Activated CD8-positive, alpha-beta memory T cell treated with anti-CD3 and anti-CD28 coated beads, Interleukin-2, amount 10 ng/mL, durations not matched to agents 7 days and 5 days (primary cell): ENCODE results near the gene PTPRG. TPM values are rescaled to one million over a fixed set of nuclear protein-coding genes. Genes with fewer than 3 reads are reported as not detected.
"Not testable (repeated sequence)": the region's sequence is repeated elsewhere in the genome, so short reads cannot be mapped to it uniquely, and the experiment has no call there.

Experiments
- ATAC-seq: fragments of 150-1000 bp; cut with Tn5 transposase; one replicate; pipeline ENCODE4 v1.10.0; 2021; ENCODE audit warnings: moderate library complexity
- CTCF ChIA-PET: fragments of 350-600 bp; sonication (Branson Sonifier 250); formaldehyde crosslinking; loops from one replicate; lab custom pipeline; 2021; ENCODE audit warnings: antibody characterized with exemption; lab: Charles Lee
- DNase-seq: peaks from one replicate; pipeline ENCODE4 v3.0.0-alpha.2; 2020
- H3K27ac Mint-ChIP-seq: one replicate; pipeline ENCODE4 v1.8.0; 2021; ENCODE audit warnings: mild to moderate bottlenecking, mixed read lengths
- H3K27me3 Mint-ChIP-seq: one replicate; pipeline ENCODE4 v1.8.0; 2021; ENCODE audit warnings: mixed read lengths
- H3K36me3 Mint-ChIP-seq: one replicate; pipeline ENCODE4 v1.8.0; 2021; ENCODE audit warnings: mild to moderate bottlenecking, mixed read lengths
- H3K4me1 Mint-ChIP-seq: one replicate; pipeline ENCODE4 v1.8.0; 2021; ENCODE audit warnings: mixed read lengths
- H3K4me3 Mint-ChIP-seq: one replicate; pipeline ENCODE4 v1.8.0; 2021; ENCODE audit warnings: mild to moderate bottlenecking, moderate library complexity, mixed read lengths
- H3K9me3 Mint-ChIP-seq: one replicate; pipeline ENCODE4 v1.8.0; 2022; ENCODE audit warnings: low read depth, mixed read lengths
- total RNA-seq, 2 experiments: library from RNA; stranded (reverse); gene quantifications; one replicate each; pipeline ENCODE4 v1.2.3, GENCODE V29; 2021

PTPRG gene
- total RNA-seq, 2 experiments from 2014 or later, result 0.21 TPM; not detected in 1

- H3K4me1 Mint-ChIP-seq, result no peaks in the 10 kb centered on the region
- H3K9me3 Mint-ChIP-seq, result peaks cover 3% of the 10 kb centered on the region
- H3K4me3 Mint-ChIP-seq, result no peak overlapping the region
- no peak for ATAC-seq
- no peaks in the 10 kb centered on the region for H3K27me3 Mint-ChIP-seq
- DNase-seq, result no peak
- no peaks in the 10 kb centered on the region for H3K36me3 Mint-ChIP-seq
- no peak overlapping the region for H3K27ac Mint-ChIP-seq
- CTCF ChIA-PET, result no interaction called here
Measured at GRCh38 chr3:61541694-61542093, 19.7 kb upstream of the PTPRG start.

- Mint-ChIP-seq H3K4me3 (no peak overlapping the region), H3K9me3 (peaks cover 3% of the 10 kb centered on the region), H3K36me3 (no peaks in the 10 kb centered on the region), H3K27ac (no peak overlapping the region), H3K4me1 (no peaks in the 10 kb centered on the region), H3K27me3 (no peaks in the 10 kb centered on the region)
- CTCF ChIA-PET, result no interaction called here
- ATAC-seq, result no peak
- DNase-seq, result no peak
Measured at GRCh38 chr3:61545716-61546115, 15.7 kb upstream of the PTPRG start.

- Mint-ChIP-seq H3K4me3 (no peak overlapping the region), H3K36me3 (no peaks in the 10 kb centered on the region), H3K9me3 (no peaks in the 10 kb centered on the region), H3K27me3 (no peaks in the 10 kb centered on the region), H3K27ac (no peak overlapping the region), H3K4me1 (no peaks in the 10 kb centered on the region)
- CTCF ChIA-PET, result interaction anchor here (0.6 kb wide), 1 partner anchor 146 kb away, joined by 4 read pairs; no protein-coding TSS in a partner anchor
- ATAC-seq, result no peak
- DNase-seq, result no peak
Measured at GRCh38 chr3:61547625-61548024, 13.7 kb upstream of the PTPRG start.

GRCh38 chr3:61552704-61553103, 8.7 kb upstream of the PTPRG start:
- DNase-seq, ATAC-seq, H3K4me3 Mint-ChIP-seq, CTCF ChIA-PET, H3K4me1 Mint-ChIP-seq, H3K9me3 Mint-ChIP-seq, H3K27ac Mint-ChIP-seq, H3K27me3 Mint-ChIP-seq, H3K36me3 Mint-ChIP-seq: not testable (repeated sequence)

- CTCF ChIA-PET, result no interaction called here
- Mint-ChIP-seq H3K4me3 (no peak overlapping the region), H3K27me3 (peaks cover 50% of the 10 kb centered on the region), H3K4me1 (peaks cover 9% of the 10 kb centered on the region), H3K36me3 (no peaks in the 10 kb centered on the region), H3K27ac (no peak overlapping the region), H3K9me3 (no peaks in the 10 kb centered on the region)
- DNase-seq, result no peak
- no peak for ATAC-seq
Measured at GRCh38 chr3:61559136-61559731, 2.1 kb upstream of the PTPRG start.

GRCh38 chr3:61560517-61561373, 626 bp upstream of the PTPRG start:
- no peaks in the 10 kb centered on the region for H3K36me3 Mint-ChIP-seq
- DNase-seq (peak; percentile 50), ATAC-seq (no peak)
- H3K27ac Mint-ChIP-seq, result peak overlapping the region; percentile 65
- peaks cover 9% of the 10 kb centered on the region for H3K4me1 Mint-ChIP-seq
- H3K9me3 Mint-ChIP-seq, result no peaks in the 10 kb centered on the region
- peaks cover 62% of the 10 kb centered on the region for H3K27me3 Mint-ChIP-seq
- H3K4me3 Mint-ChIP-seq, result peak overlapping the region; percentile 53
- CTCF ChIA-PET, result no interaction called here

GRCh38 chr3:61562042-61562720, 810 bp downstream of the PTPRG start:
- Mint-ChIP-seq H3K27ac (peak overlapping the region; percentile 36), H3K9me3 (no peaks in the 10 kb centered on the region), H3K36me3 (no peaks in the 10 kb centered on the region), H3K27me3 (peaks cover 71% of the 10 kb centered on the region), H3K4me1 (peaks cover 9% of the 10 kb centered on the region), H3K4me3 (no peak overlapping the region)
- CTCF ChIA-PET, result no interaction called here
- DNase-seq (no peak), ATAC-seq (no peak)

- H3K27me3 Mint-ChIP-seq, result peaks cover 71% of the 10 kb centered on the region
- H3K36me3 Mint-ChIP-seq, result no peaks in the 10 kb centered on the region
- no peak overlapping the region for H3K4me3 Mint-ChIP-seq
- CTCF ChIA-PET, result no interaction called here
- H3K9me3 Mint-ChIP-seq, result no peaks in the 10 kb centered on the region
- H3K27ac Mint-ChIP-seq, result peak overlapping the region; percentile 36
- H3K4me1 Mint-ChIP-seq, result peaks cover 9% of the 10 kb centered on the region
- ATAC-seq, result no peak
- no peak for DNase-seq
Measured at GRCh38 chr3:61562721-61563312, 1.4 kb downstream of the PTPRG start.

GRCh38 chr3:61563313-61564271, 2.2 kb downstream of the PTPRG start:
- ATAC-seq, result no peak
- CTCF ChIA-PET, result no interaction called here
- Mint-ChIP-seq H3K27me3 (peaks cover 66% of the 10 kb centered on the region), H3K4me3 (no peak overlapping the region), H3K36me3 (no peaks in the 10 kb centered on the region), H3K27ac (no peak overlapping the region), H3K4me1 (peaks cover 9% of the 10 kb centered on the region), H3K9me3 (no peaks in the 10 kb centered on the region)
- DNase-seq, result no peak

- ATAC-seq, result no peak
- H3K4me3 Mint-ChIP-seq, result no peak overlapping the region
- no peak overlapping the region for H3K27ac Mint-ChIP-seq
- H3K36me3 Mint-ChIP-seq, result no peaks in the 10 kb centered on the region
- H3K9me3 Mint-ChIP-seq, result no peaks in the 10 kb centered on the region
- H3K4me1 Mint-ChIP-seq, result peaks cover 9% of the 10 kb centered on the region
- DNase-seq, result no peak
- H3K27me3 Mint-ChIP-seq, result peaks cover 59% of the 10 kb centered on the region
- CTCF ChIA-PET, result interaction anchor here (1.0 kb wide), 1 partner anchor 624 kb away, joined by 3 read pairs; no protein-coding TSS in a partner anchor
Measured at GRCh38 chr3:61564395-61565059, 3.2 kb downstream of the PTPRG start.

- Mint-ChIP-seq H3K4me1 (peaks cover 5% of the 10 kb centered on the region), H3K27ac (no peak overlapping the region), H3K4me3 (no peak overlapping the region), H3K27me3 (peaks cover 50% of the 10 kb centered on the region), H3K36me3 (no peaks in the 10 kb centered on the region), H3K9me3 (no peaks in the 10 kb centered on the region)
- DNase-seq (no peak), ATAC-seq (no peak)
- CTCF ChIA-PET, result interaction anchor here (1.0 kb wide), 1 partner anchor 623 kb away, joined by 3 read pairs; no protein-coding TSS in a partner anchor
Measured at GRCh38 chr3:61565569-61565968, 4.2 kb downstream of the PTPRG start.

GRCh38 chr3:61568127-61568526, 6.8 kb downstream of the PTPRG start:
- H3K27ac Mint-ChIP-seq, result no peak overlapping the region
- ATAC-seq, result no peak
- DNase-seq, result no peak
- no peaks in the 10 kb centered on the region for H3K36me3 Mint-ChIP-seq
- CTCF ChIA-PET, result no interaction called here
- no peaks in the 10 kb centered on the region for H3K9me3 Mint-ChIP-seq
- H3K4me1 Mint-ChIP-seq, result no peaks in the 10 kb centered on the region
- H3K4me3 Mint-ChIP-seq, result no peak overlapping the region
- H3K27me3 Mint-ChIP-seq, result peaks cover 32% of the 10 kb centered on the region
